ENCODE measurements around the gene EIF4E2.

GRCh38 chr2:232567721-232568120, 17.2 kb downstream of the EIF4E2 start:
- TF ChIP-seq GATA2 (IDR thresholded peaks at IDR 0.05; ENCODE audit: low read depth, low read length) = no peak
- TF ChIP-seq GATA3 (IDR thresholded peaks at IDR 0.05; ENCODE audit: low read depth, low read length) = no peak
